GM21723 (cell line): ENCODE measurements around the gene TMEM200A.

Experiments used
- ATAC-seq: cut with Tn5 transposase; IDR thresholded peaks from one replicate; pipeline ENCODE4 v1.9.1; 2021; ENCODE audit warnings: mild to moderate bottlenecking, moderate library complexity; ENCODE audit not compliant: unreplicated experiment

Gene TMEM200A

GRCh38 chr6:130482645-130483390 is 117.0 kb downstream of the TMEM200A start:
- no peak for ATAC-seq

- no peak for ATAC-seq
Measured at GRCh38 chr6:130485870-130486269, 120.1 kb downstream of the TMEM200A start.

- no peak for ATAC-seq
Measured at GRCh38 chr6:130486417-130486816, 120.6 kb downstream of the TMEM200A start.

GRCh38 chr6:130489514-130489913 is 123.7 kb downstream of the TMEM200A start:
- no peak for ATAC-seq
